HG02884 (cell line): ENCODE measurements around the gene SIRPA.

Source experiments
- ATAC-seq: cut with Tn5 transposase; IDR thresholded peaks from one replicate; pipeline ENCODE4 v1.9.1; 2021; ENCODE audit warnings: mild to moderate bottlenecking, moderate library complexity; ENCODE audit not compliant: unreplicated experiment

The SIRPA gene

DNA sequence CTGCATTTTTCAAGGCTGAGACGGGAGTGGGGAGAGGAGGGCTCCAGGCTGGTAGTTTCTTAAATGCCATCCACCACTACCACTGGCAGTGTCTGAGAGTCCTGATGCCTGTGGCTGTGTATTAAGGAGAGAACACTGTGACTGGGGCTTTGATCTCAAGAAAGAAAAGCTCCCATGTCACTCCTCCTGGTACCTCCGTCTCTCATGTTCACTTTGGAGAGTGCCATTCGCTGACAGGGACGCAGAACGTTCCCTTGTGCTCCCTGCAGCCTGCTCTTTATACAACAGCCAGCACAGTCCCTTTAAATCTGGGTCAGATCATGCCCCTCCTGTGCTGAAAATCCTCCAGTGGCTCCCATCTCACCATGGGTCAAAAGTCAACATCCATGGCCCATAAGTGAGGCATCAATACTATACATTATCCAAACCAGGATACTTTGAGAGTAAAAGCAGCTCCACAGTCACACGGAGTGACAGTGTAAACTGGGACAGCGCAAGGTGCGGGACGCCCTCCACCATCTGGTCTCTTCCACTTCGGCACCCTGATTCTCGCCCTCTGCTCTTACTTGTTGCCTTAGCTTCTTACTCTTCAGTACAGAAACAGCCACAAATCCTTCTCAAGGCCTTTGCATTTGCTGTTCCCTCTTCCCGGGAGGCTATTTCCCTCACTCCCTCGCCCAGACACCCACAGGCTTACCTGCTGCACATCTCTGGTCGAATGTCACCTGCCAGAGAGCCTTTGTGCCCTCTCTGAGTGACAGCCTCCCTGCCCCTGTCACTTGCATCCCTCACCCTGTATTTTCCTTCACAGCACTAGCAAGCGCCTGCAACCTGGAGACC is 78.6 kb downstream of the SIRPA start:
- ATAC-seq, result no peak

DNA sequence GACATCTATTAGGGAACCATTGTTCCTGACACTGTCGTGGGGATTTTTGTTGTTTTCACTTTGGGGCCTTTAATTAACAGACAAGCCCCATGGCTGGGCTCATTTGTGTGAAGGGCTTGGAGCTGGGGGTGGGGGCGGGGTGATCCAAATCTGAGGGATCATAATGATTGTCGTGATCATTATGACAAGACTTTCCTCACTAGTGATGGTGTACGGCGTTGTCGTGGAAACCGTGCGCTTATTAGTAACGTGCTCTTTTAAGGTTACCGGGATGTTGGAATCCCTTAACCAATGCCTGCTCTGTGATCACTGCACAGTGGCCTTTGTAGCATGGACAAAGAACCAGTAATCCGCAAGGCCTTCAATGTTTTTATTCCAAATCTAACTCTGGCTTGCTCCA is 80.1 kb downstream of the SIRPA start:
- ATAC-seq, result no peak

DNA sequence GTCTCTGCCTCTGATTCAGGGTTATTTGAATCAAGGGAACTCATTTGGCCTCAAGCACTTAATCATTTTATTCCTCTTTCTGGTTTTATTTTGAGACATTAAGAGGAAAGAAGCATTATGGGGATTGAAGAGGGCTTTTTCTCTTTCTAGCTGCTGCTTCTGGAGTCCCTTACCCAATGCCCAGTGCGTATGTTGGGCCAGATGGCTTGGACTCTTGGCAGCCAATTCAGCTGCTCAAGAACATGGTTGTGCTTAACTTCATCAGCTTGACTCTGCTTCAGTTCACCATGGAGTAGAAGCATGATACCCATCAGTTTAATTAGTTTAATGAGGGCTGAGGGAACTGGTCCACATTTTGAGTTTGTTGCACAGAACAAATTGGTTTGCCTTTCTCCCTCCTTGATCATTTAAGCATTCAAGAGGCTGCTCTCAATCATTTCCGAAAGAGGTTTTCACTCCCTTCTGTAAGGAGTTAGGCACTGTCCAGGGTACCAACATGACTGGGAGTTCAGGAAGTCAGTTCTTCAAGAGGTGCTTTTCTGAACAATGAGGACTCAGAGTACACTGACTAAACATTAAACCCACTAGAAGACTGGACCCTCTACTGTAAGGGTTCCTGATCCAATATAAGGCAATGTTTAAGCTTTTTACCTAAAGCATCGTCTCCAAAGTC is 84.0 kb downstream of the SIRPA start:
- ATAC-seq, result no peak

DNA sequence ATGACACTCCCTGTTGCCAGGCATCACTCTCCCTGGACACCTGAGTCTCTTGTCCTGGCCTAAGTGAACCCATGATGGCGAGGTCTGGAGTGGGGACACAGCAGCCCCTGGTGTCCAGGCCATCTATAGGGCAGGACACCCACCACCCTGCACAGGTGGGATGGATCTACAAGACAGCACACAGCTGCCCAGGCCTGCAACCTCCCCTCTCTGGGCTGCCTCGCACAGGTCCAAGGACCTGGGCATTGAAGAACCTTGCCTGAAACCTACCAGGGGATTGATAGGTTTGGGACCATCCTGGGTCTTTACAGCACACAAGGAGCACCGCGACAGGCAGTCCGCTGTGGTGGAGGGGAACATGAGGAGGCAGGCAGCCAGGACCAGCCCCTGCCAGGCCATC is 87.5 kb downstream of the SIRPA start:
- ATAC-seq, result no peak

DNA sequence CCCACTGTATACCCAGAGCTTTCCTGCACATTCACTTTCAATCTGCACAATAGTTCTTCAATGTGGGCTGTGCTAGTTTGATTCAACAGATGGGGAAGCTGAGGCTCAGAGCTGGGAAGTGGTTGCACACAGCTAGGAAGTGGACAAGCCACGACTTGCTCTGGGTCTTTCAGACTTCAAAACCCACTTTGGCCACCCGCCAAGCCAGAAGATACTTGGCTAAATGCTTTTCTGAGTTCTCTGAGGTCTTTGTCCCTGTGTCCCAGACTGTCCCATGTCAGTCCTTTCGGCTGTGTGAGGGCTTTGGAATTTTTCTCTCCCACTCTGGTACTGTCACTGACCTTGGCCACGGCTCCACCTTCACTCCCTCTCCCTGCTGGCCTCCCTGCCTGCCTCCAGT is 88.1 kb downstream of the SIRPA start:
- ATAC-seq, result no peak

DNA sequence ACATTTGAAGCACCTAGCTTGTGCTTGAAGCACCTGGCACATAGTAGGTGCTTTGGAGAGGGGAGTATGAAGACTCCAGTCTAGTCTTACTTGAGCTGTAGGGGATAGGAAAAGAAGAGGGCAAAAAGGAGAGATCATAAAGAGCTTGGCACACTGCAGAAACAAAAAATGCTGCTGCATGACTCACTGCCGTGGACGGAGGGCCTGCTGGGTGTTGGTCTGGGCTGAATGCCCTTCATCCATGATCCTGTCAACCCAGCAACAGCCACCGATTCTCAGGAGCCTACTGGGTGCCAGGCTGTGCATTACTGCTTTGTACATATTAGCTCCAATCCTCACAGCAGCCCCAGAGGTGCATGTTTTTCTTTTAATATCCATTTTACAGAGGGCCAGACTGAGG is 92.6 kb downstream of the SIRPA start:
- no peak for ATAC-seq
